Suppressor macrophage treated with lipopolysaccharide for 1 hour (primary cell): ENCODE results near the gene EIF2A.
"Not testable (repeated sequence)": the region's sequence is repeated elsewhere in the genome, so short reads cannot be mapped to it uniquely, and the experiment has no call there.

Experiments used
- DNase-seq, 3 donors: peaks; one replicate each; pipeline ENCODE4 v3.0.0-alpha.2; 2020 to 2022

The EIF2A gene

GRCh38 chr3:150546226-150547044 is at the start of gene EIF2A, which contains the start of gene SERP1:
EIF2A (plus strand) TSS chr3:150546787; CDS start chr3:150546803, 16 bp downstream.
SERP1 (minus strand) TSS chr3:150546496; CDS start chr3:150546135, 361 bp downstream.
- DNase-seq: peak; percentile 99 to 100 (median 100)

GRCh38 chr3:150497956-150498355 is 48.6 kb upstream of the EIF2A start:
- DNase-seq: peak; percentile 7 to 73 (median 44)

- not testable (repeated sequence) for DNase-seq
Observed at GRCh38 chr3:150500960-150501359, 45.6 kb upstream of the EIF2A start.

GRCh38 chr3:150503402-150504099 is 43.0 kb upstream of the EIF2A start:
- no peak for DNase-seq

- no peak for DNase-seq
Observed at GRCh38 chr3:150504483-150504882, 42.1 kb upstream of the EIF2A start.

- DNase-seq: no peak
Observed at GRCh38 chr3:150508401-150508800, 38.2 kb upstream of the EIF2A start.

GRCh38 chr3:150509780-150510179 is 36.8 kb upstream of the EIF2A start:
- no peak for DNase-seq

- DNase-seq: no peak
Observed at GRCh38 chr3:150511122-150511821, 35.3 kb upstream of the EIF2A start.

- no peak for DNase-seq
Observed at GRCh38 chr3:150515210-150515609, 31.4 kb upstream of the EIF2A start.

GRCh38 chr3:150519026-150519425 is 27.6 kb upstream of the EIF2A start:
- no peak for DNase-seq

GRCh38 chr3:150520408-150520807 is 26.2 kb upstream of the EIF2A start:
- DNase-seq: peak in 1 of 3 donors; percentile 1

- no peak for DNase-seq
Observed at GRCh38 chr3:150521463-150521862, 25.1 kb upstream of the EIF2A start.

- DNase-seq: no peak
Observed at GRCh38 chr3:150523538-150523937, 23.0 kb upstream of the EIF2A start.

GRCh38 chr3:150527464-150528255 is 18.9 kb upstream of the EIF2A start:
- no peak for DNase-seq

- DNase-seq: peak; percentile 30 to 63 (median 56)
Observed at GRCh38 chr3:150528354-150528797, 18.2 kb upstream of the EIF2A start.

- DNase-seq: no peak
Observed at GRCh38 chr3:150531775-150532174, 14.8 kb upstream of the EIF2A start.

GRCh38 chr3:150535204-150535603 is 11.4 kb upstream of the EIF2A start:
- DNase-seq: no peak

GRCh38 chr3:150538324-150539208 is 8.0 kb upstream of the EIF2A start:
- no peak for DNase-seq

- no peak for DNase-seq
Observed at GRCh38 chr3:150540297-150540696, 6.3 kb upstream of the EIF2A start.

GRCh38 chr3:150540991-150541390 is 5.6 kb upstream of the EIF2A start:
- peak in 2 of 3 donors; percentile 54 to 57 for DNase-seq

GRCh38 chr3:150543128-150543527 is 3.5 kb upstream of the EIF2A start:
- no peak for DNase-seq
